PC-3 (cell line): ENCODE measurements around the gene TYMS. TPM values are rescaled to one million over a fixed set of nuclear protein-coding genes. Genes with fewer than 3 reads are reported as not detected.

Experiments used
- ATAC-seq: fragments of 200-7000 bp; cut with Tn5 transposase; 2 replicates; pipeline ENCODE4 v1.9.1; 2020; ENCODE audit warnings: mild to moderate bottlenecking, moderate library complexity
- BruUV-seq: library from RNA; stranded (reverse); fragments of 400-500 nt; replicated peaks from 2 replicates; lab custom pipeline; 2021; lab: Mats Ljungman, UMichigan
- CTCF ChIA-PET: fragments of 300-600 bp; sonication (Branson Sonifier 250); formaldehyde crosslinking; loops from one replicate; lab custom pipeline; 2022; ENCODE audit warnings: antibody characterized with exemption; lab: Charles Lee
- POLR2A ChIA-PET: fragments of 300-600 bp; sonication (Branson Sonifier 250); formaldehyde crosslinking; loops from one replicate; lab custom pipeline; 2022; ENCODE audit warnings: antibody characterized with exemption; ENCODE audit not compliant: unreplicated experiment; lab: Charles Lee
- DNase-seq: peaks from one replicate; pipeline ENCODE4 v3.0.0-alpha.2; 2015
- H2AFZ ChIP-seq: fragments of 300-600 bp; sonication (generic); 2 replicates; pipeline ENCODE4 v1.6.0; 2016; ENCODE audit warnings: antibody characterized with exemption, low read length
- H3F3A ChIP-seq: fragments of 300-600 bp; sonication (generic); one replicate; pipeline ENCODE4 v1.6.0; 2017; ENCODE audit warnings: antibody characterized with exemption, low read length, control low read depth, mild to moderate bottlenecking; ENCODE audit not compliant: unreplicated experiment
- H3K27ac ChIP-seq: fragments of 300-600 bp; sonication (generic); 2 replicates; pipeline ENCODE4 v1.5.1; 2016; ENCODE audit warnings: mild to moderate bottlenecking, low read length
- H3K27me3 ChIP-seq: fragments of 300-600 bp; sonication (generic); 2 replicates; pipeline ENCODE4 v1.6.1; 2016; ENCODE audit warnings: low read length, mixed read lengths
- H3K36me3 ChIP-seq: fragments of 300-600 bp; sonication (generic); 2 replicates; pipeline ENCODE4 v1.6.1; 2016; ENCODE audit warnings: low read depth, mixed run types, low read length, mixed read lengths
- H3K4me1 ChIP-seq: fragments of 300-600 bp; sonication (generic); 2 replicates; pipeline ENCODE4 v1.5.1; 2016; ENCODE audit warnings: low read length; ENCODE audit not compliant: insufficient read depth
- H3K4me2 ChIP-seq: fragments of 300-600 bp; sonication (generic); 2 replicates; pipeline ENCODE4 v1.6.0; 2016; ENCODE audit warnings: low read length
- H3K4me3 ChIP-seq: fragments of 300-600 bp; sonication (generic); 2 replicates; pipeline ENCODE4 v1.5.1; 2016; ENCODE audit warnings: mild to moderate bottlenecking, low read length, mixed read lengths
- H3K79me2 ChIP-seq: fragments of 300-600 bp; sonication (generic); 2 replicates; pipeline ENCODE4 v1.6.1; 2017; ENCODE audit warnings: low read length, mixed read lengths
- H3K9ac ChIP-seq: fragments of 300-600 bp; sonication (generic); 2 replicates; pipeline ENCODE4 v1.6.0; 2016; ENCODE audit warnings: mild to moderate bottlenecking, low read length
- H3K9me2 ChIP-seq: fragments of 300-600 bp; sonication (generic); replicated peaks from 2 replicates; pipeline ENCODE4 v1.6.1; 2016; ENCODE audit warnings: mixed run types, low read length, mixed read lengths
- H3K9me3 ChIP-seq: fragments of 300-600 bp; sonication (generic); 2 replicates; pipeline ENCODE4 v1.6.1; 2016; ENCODE audit warnings: low read length, mixed read lengths
- H4K20me1 ChIP-seq: fragments of 300-600 bp; sonication (generic); 2 replicates; pipeline ENCODE4 v1.6.1; 2016; ENCODE audit warnings: low read length, mixed read lengths
- EZH2 ChIP-seq: fragments of 300-600 bp; sonication (generic); IDR thresholded peaks from one replicate; pipeline ENCODE4 v1.6.1; 2017; ENCODE audit warnings: antibody characterized with exemption, mild to moderate bottlenecking, low read length; ENCODE audit not compliant: unreplicated experiment
- EZH2phosphoT487 ChIP-seq: fragments of 300-600 bp; sonication (generic); IDR thresholded peaks from 2 replicates; pipeline ENCODE4 v1.6.1; 2018; ENCODE audit warnings: mild to moderate bottlenecking, antibody characterized with exemption, low read length, borderline replicate concordance
- intact Hi-C: fragments of 100-400 bp; cut with micrococcal nuclease; formaldehyde crosslinking; loops from 2 replicates; pipeline ENCODE4 v1.9.0; 2023
- total RNA-seq: library from RNA; depleted of rRNA; stranded (reverse); fragments of >200 nt; gene quantifications from 2 replicates; pipeline ENCODE4 v1.2.3, GENCODE V29; 2014
- TF ChIP-seq, protein P1 (sequence below): fragments of 300-600 bp; sonication (generic); conservative IDR thresholded peaks from 2 replicates; pipeline ENCODE4 v1.5.1; 2017; ENCODE audit warnings: antibody characterized with exemption, low read depth, mild to moderate bottlenecking, low read length

TYMS gene
- total RNA-seq, 1 experiment from 2014 or later: 63.2 TPM

DNA sequence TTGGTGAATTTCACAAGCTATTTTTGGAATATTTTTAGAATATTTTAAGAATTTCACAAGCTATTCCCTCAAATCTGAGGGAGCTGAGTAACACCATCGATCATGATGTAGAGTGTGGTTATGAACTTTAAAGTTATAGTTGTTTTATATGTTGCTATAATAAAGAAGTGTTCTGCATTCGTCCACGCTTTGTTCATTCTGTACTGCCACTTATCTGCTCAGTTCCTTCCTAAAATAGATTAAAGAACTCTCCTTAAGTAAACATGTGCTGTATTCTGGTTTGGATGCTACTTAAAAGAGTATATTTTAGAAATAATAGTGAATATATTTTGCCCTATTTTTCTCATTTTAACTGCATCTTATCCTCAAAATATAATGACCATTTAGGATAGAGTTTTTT lies 15.9 kb downstream of the TYMS start:
- no peak for ATAC-seq

DNA sequence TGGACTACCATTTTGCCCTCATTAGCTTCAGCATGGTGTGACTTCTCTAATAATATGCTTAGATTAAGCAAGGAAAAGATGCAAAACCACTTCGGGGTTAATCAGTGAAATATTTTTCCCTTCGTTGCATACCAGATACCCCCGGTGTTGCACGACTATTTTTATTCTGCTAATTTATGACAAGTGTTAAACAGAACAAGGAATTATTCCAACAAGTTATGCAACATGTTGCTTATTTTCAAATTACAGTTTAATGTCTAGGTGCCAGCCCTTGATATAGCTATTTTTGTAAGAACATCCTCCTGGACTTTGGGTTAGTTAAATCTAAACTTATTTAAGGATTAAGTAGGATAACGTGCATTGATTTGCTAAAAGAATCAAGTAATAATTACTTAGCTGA lies 16.3 kb downstream of the TYMS start:
- ChIA-PET POLR2A (no interaction called here), CTCF (no interaction called here)
- DNase-seq: no peak
- no peak overlapping the region for H3K4me2 ChIP-seq
- H3K9ac ChIP-seq: no peak overlapping the region
- H3K79me2 ChIP-seq: no peaks in the 10 kb centered on the region
- no TSS peak for BruUV-seq
- intact Hi-C loops: no loop called here
- H3K9me2 ChIP-seq: no peaks in the 10 kb centered on the region
- H3K4me3 ChIP-seq: no peak overlapping the region
- H3K4me1 ChIP-seq: peaks cover 17% of the 10 kb centered on the region
- H3F3A ChIP-seq: peaks cover 17% of the 10 kb centered on the region
- ATAC-seq: no peak
- no peaks in the 10 kb centered on the region for H3K27me3 ChIP-seq
- no peak overlapping the region for H2AFZ ChIP-seq
- H3K36me3 ChIP-seq: peaks cover 68% of the 10 kb centered on the region
- TF ChIP-seq EZH2phosphoT487 (no peak), EZH2 (no peak)
- TF ChIP-seq, protein P1, sequence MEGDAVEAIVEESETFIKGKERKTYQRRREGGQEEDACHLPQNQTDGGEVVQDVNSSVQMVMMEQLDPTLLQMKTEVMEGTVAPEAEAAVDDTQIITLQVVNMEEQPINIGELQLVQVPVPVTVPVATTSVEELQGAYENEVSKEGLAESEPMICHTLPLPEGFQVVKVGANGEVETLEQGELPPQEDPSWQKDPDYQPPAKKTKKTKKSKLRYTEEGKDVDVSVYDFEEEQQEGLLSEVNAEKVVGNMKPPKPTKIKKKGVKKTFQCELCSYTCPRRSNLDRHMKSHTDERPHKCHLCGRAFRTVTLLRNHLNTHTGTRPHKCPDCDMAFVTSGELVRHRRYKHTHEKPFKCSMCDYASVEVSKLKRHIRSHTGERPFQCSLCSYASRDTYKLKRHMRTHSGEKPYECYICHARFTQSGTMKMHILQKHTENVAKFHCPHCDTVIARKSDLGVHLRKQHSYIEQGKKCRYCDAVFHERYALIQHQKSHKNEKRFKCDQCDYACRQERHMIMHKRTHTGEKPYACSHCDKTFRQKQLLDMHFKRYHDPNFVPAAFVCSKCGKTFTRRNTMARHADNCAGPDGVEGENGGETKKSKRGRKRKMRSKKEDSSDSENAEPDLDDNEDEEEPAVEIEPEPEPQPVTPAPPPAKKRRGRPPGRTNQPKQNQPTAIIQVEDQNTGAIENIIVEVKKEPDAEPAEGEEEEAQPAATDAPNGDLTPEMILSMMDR: no peak
- 0 out of 2 replicates have a peak, but pooled peaks cover 6% of the 10 kb centered on the region for H4K20me1 ChIP-seq
- no peaks in the 10 kb centered on the region for H3K9me3 ChIP-seq
- no peak overlapping the region for H3K27ac ChIP-seq

More for the DNA sequence above, 15.9 kb downstream of the TYMS start:
- 0 out of 2 replicates have a peak, but pooled peaks cover 9% of the 10 kb centered on the region for H4K20me1 ChIP-seq
- H3K36me3 ChIP-seq: peaks cover 71% of the 10 kb centered on the region
- H3K9me3 ChIP-seq: no peaks in the 10 kb centered on the region
- H3K4me1 ChIP-seq: peaks cover 15% of the 10 kb centered on the region
- no peak for DNase-seq
- peaks cover 17% of the 10 kb centered on the region for H3F3A ChIP-seq
- ChIA-PET CTCF (no interaction called here), POLR2A (no interaction called here)
- no TSS peak for BruUV-seq
- TF ChIP-seq EZH2 (no peak), EZH2phosphoT487 (no peak)
- TF ChIP-seq, protein P1: no peak
- H3K4me2 ChIP-seq: no peak overlapping the region
- H3K27me3 ChIP-seq: no peaks in the 10 kb centered on the region
- H2AFZ ChIP-seq: no peak overlapping the region
- intact Hi-C loops: no loop called here
- H3K79me2 ChIP-seq: peaks cover 2% of the 10 kb centered on the region; the same call in 1 of the 2 replicates
- no peaks in the 10 kb centered on the region for H3K9me2 ChIP-seq
- no peak overlapping the region for H3K9ac ChIP-seq
- H3K4me3 ChIP-seq: no peak overlapping the region
- H3K27ac ChIP-seq: no peak overlapping the region

DNA sequence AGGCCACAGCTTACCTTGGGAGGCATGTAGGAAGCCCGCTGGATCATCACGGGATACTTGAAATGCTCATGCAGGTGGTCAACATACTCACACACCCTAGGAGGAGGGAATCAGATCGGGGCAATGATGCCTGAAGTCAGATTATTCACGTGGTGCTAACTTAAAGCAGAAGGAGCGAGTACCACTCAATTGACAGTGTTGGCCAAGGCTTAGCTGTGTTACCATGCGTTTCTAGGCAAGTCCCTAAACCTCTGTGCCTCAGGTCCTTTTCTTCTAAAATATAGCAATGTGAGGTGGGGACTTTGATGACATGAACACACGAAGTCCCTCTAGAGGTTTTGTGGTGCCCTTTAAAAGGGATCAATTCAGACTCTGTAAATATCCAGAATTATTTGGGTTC lies 17.9 kb downstream of the TYMS start:
- Histone ChIP-seq H3K4me2 (no peak overlapping the region), H3K9me3 (no peaks in the 10 kb centered on the region), H3K9me2 (no peaks in the 10 kb centered on the region), H3K9ac (no peak overlapping the region), H3K4me3 (no peak overlapping the region), H4K20me1 (0 out of 2 replicates have a peak, but pooled peaks cover 6% of the 10 kb centered on the region), H3K79me2 (no peaks in the 10 kb centered on the region), H3K27ac (no peak overlapping the region), H3K4me1 (peaks cover 17% of the 10 kb centered on the region), H3F3A (peaks cover 17% of the 10 kb centered on the region), H3K36me3 (peaks cover 55% of the 10 kb centered on the region), H3K27me3 (no peaks in the 10 kb centered on the region), H2AFZ (no peak overlapping the region)
- no peak for DNase-seq
- no peak for ATAC-seq
- intact Hi-C loops: no loop called here
- BruUV-seq: no TSS peak
- ChIA-PET CTCF (no interaction called here), POLR2A (no interaction called here)
- TF ChIP-seq, protein P1: no peak
- TF ChIP-seq EZH2phosphoT487 (no peak), EZH2 (no peak)
